Fibroblast of villous mesenchyme (primary cell): ENCODE data around the gene SLC35F5. TPM values are rescaled to one million over a fixed set of nuclear protein-coding genes. Genes with fewer than 3 reads are reported as not detected.

ENCODE experiments used
- DNase-seq: peaks from one replicate; pipeline ENCODE4 v3.0.0-alpha.2; 2010; ENCODE audit warnings: low read depth
- H3K4me3 ChIP-seq: 2 replicates; pipeline ENCODE4 v1.5.1; 2011; ENCODE audit warnings: low read depth, mild to moderate bottlenecking, low read length
- CTCF ChIP-seq: IDR thresholded peaks from 2 replicates; pipeline ENCODE4 v1.5.1; 2012; ENCODE audit warnings: low read depth, mild to moderate bottlenecking, low read length; ENCODE audit not compliant: insufficient read depth
- total RNA-seq: library from RNA; depleted of rRNA; stranded (reverse); fragments of >200 nt; gene quantifications from 2 replicates; pipeline ENCODE4 v1.2.3, GENCODE V29; 2012

The SLC35F5 gene
- total RNA-seq, 1 donor = 312 TPM

- H3K4me3 ChIP-seq = no peak overlapping the region
- no peak for TF ChIP-seq CTCF
- DNase-seq = no peak
These were observed 16.6 kb downstream of the SLC35F5 start for GRCh38 chr2:113739849-113740248.

GRCh38 chr2:113734185-113734584, 22.3 kb downstream of the SLC35F5 start:
- no peak overlapping the region for H3K4me3 ChIP-seq
- TF ChIP-seq CTCF = no peak
- no peak for DNase-seq

GRCh38 chr2:113724010-113724409, 32.4 kb downstream of the SLC35F5 start:
- H3K4me3 ChIP-seq = no peak overlapping the region
- DNase-seq = no peak
- no peak for TF ChIP-seq CTCF

GRCh38 chr2:113723411-113723810, 33.0 kb downstream of the SLC35F5 start:
- no peak for TF ChIP-seq CTCF
- no peak for DNase-seq
- no peak overlapping the region for H3K4me3 ChIP-seq

- DNase-seq = peak; percentile 13
- TF ChIP-seq CTCF = peak; percentile 47
- H3K4me3 ChIP-seq = no peak overlapping the region
These were observed 36.3 kb downstream of the SLC35F5 start for GRCh38 chr2:113720167-113720566.

- no peak overlapping the region for H3K4me3 ChIP-seq
- peak; percentile 75 for DNase-seq
- no peak for TF ChIP-seq CTCF
These were observed 40.2 kb downstream of the SLC35F5 start for GRCh38 chr2:113716291-113716690.

- DNase-seq = no peak
- no peak overlapping the region for H3K4me3 ChIP-seq
- no peak for TF ChIP-seq CTCF
These were observed 43.5 kb downstream of the SLC35F5 start for GRCh38 chr2:113712941-113713340.
